HCT116 (cell line): ENCODE measurements around the gene GON4L. TPM values are rescaled to one million over a fixed set of nuclear protein-coding genes. Genes with fewer than 3 reads are reported as not detected.
"Not testable (repeated sequence)": the region's sequence is repeated elsewhere in the genome, so short reads cannot be mapped to it uniquely, and the experiment has no call there.

Source experiments
- ATAC-seq: fragments of 200-7000 bp; cut with Tn5 transposase; 2 replicates; pipeline ENCODE4 v1.9.1; 2020; ENCODE audit warnings: mild to moderate bottlenecking, moderate library complexity
- BruUV-seq: library from RNA; stranded (reverse); fragments of 400-500 nt; replicated peaks from 2 replicates; lab custom pipeline; 2021; lab: Mats Ljungman, UMichigan
- CTCF ChIA-PET: fragments of 300-600 bp; sonication (Branson Sonifier 250); formaldehyde crosslinking; loops from one replicate; lab custom pipeline; 2021; ENCODE audit warnings: antibody characterized with exemption; lab: Charles Lee
- POLR2A ChIA-PET: fragments of 300-600, 350-600 bp; sonication (Branson Sonifier 250); formaldehyde crosslinking; loops from one replicate; lab custom pipeline; 2021; ENCODE audit warnings: antibody characterized with exemption; lab: Charles Lee
- RAD21 ChIA-PET, 2 experiments: fragments of 300-600 bp; sonication (Branson Sonifier 250); formaldehyde crosslinking; loops; one replicate each; lab custom pipeline; 2023; ENCODE audit warnings: low total read pairs in 2 of 2; ENCODE audit not compliant: uncharacterized antibody in 2 of 2, unreplicated experiment in 2 of 2, low non-redundant PET in 1 of 2; lab: Charles Lee
- DNase-seq: peaks from one replicate; pipeline ENCODE4 v3.0.0-alpha.2; 2010; ENCODE audit warnings: low read depth, low spot score
- H2AFZ ChIP-seq: fragments of 200-600 bp; shearing (Covaris generic), sonication (generic); 2 replicates; pipeline ENCODE4 v1.6.1; 2017; ENCODE audit warnings: low read depth, mixed run types, mixed read lengths, antibody characterized with exemption, low read length; ENCODE audit not compliant: poor library complexity, severe bottlenecking
- H3K27ac ChIP-seq: 2 replicates; pipeline ENCODE4 v1.5.1; 2012; ENCODE audit warnings: low read depth, low read length
- H3K27me3 ChIP-seq: fragments of 200-600 bp; sonication (generic); 2 replicates; pipeline ENCODE4 v1.6.1; 2016; ENCODE audit warnings: mixed run types, low read length, mixed read lengths; ENCODE audit not compliant: insufficient read depth
- H3K36me3 ChIP-seq, 2 experiments: fragments of 200-500 bp in 1 of 2; fragments of 200-600 bp in 1 of 2; sonication (Bioruptor generic) in 1 of 2; sonication (generic) in 1 of 2; 2 replicates each; pipeline versions ENCODE4 v1.5.1 to v1.6.1; 2014 to 2016; ENCODE audit warnings: low read length in 2 of 2, inconsistent platforms in 1 of 2, mixed read lengths in 1 of 2, mixed run types in 1 of 2; ENCODE audit not compliant: insufficient read depth in 2 of 2, control insufficient read depth in 1 of 2
- H3K4me1 ChIP-seq, 2 experiments: fragments of 200-600 bp in 1 of 2; sonication (generic) in 1 of 2; 2 replicates each; pipeline versions ENCODE4 v1.5.1 to v1.6.1; 2012 to 2017; ENCODE audit warnings: low read length in 2 of 2, inconsistent platforms in 1 of 2, mild to moderate bottlenecking in 1 of 2, mixed read lengths in 1 of 2, mixed run types in 1 of 2, moderate library complexity in 1 of 2; ENCODE audit not compliant: insufficient read depth in 2 of 2, control insufficient read depth in 1 of 2
- H3K4me2 ChIP-seq: fragments of 200-600 bp; sonication (generic); 2 replicates; pipeline ENCODE4 v1.6.1; 2017; ENCODE audit warnings: mixed run types, low read length, mixed read lengths
- H3K4me3 ChIP-seq, 2 experiments: fragments of 200-600 bp in 1 of 2; sonication (generic) in 1 of 2; replicated peaks in 1 of 2; 2 replicates each; pipeline ENCODE4 v1.5.1; 2011 to 2016; ENCODE audit warnings: low read length in 2 of 2, control low read depth in 1 of 2, low read depth in 1 of 2, mild to moderate bottlenecking in 1 of 2, mixed read lengths in 1 of 2, mixed run types in 1 of 2
- H3K79me2 ChIP-seq: fragments of 200-600 bp; sonication (generic); 2 replicates; pipeline ENCODE4 v1.6.1; 2017; ENCODE audit warnings: mild to moderate bottlenecking, mixed run types, low read length, moderate library complexity, mixed read lengths; ENCODE audit not compliant: insufficient read depth
- H3K9ac ChIP-seq: fragments of 200-600 bp; sonication (generic); 2 replicates; pipeline ENCODE4 v1.6.1; 2016; ENCODE audit warnings: low read length, mixed read lengths
- H3K9me2 ChIP-seq: fragments of 200-600 bp; sonication (generic), shearing (Covaris generic); 2 replicates; pipeline ENCODE4 v1.6.1; 2017; ENCODE audit warnings: mixed run types, mild to moderate bottlenecking, moderate library complexity; ENCODE audit not compliant: insufficient read depth
- H3K9me3 ChIP-seq, 2 experiments: fragments of 200-500 bp in 1 of 2; fragments of 200-600 bp in 1 of 2; sonication (Bioruptor generic) in 1 of 2; sonication (generic) in 1 of 2; 2 replicates each; pipeline ENCODE4 v1.6.1; 2014 to 2017; ENCODE audit warnings: low read length in 2 of 2, mixed read lengths in 2 of 2, inconsistent platforms in 1 of 2, low read depth in 1 of 2, mild to moderate bottlenecking in 1 of 2, mixed run types in 1 of 2, moderate library complexity in 1 of 2; ENCODE audit not compliant: control insufficient read depth in 1 of 2, insufficient read depth in 1 of 2
- H4K20me1 ChIP-seq: fragments of 200-600 bp; sonication (generic), shearing (Covaris generic); 2 replicates; pipeline ENCODE4 v1.6.1; 2017; ENCODE audit warnings: mixed run types, mild to moderate bottlenecking, moderate library complexity; ENCODE audit not compliant: insufficient read depth
- CEBPB ChIP-seq: IDR thresholded peaks from 2 replicates; pipeline ENCODE4 v1.6.1; 2012; ENCODE audit warnings: low read depth
- ELF1 ChIP-seq: IDR thresholded peaks from 2 replicates; pipeline ENCODE4 v1.6.1; 2012; ENCODE audit warnings: low read depth, borderline replicate concordance
- EZH2 ChIP-seq: fragments of 200-600 bp; sonication (generic); IDR thresholded peaks from 2 replicates; pipeline ENCODE4 v1.6.1; 2017; ENCODE audit warnings: antibody characterized with exemption, mixed run types
- EZH2phosphoT487 ChIP-seq: fragments of 200-600 bp; IDR thresholded peaks from 2 replicates; pipeline ENCODE4 v1.6.1; 2018; ENCODE audit warnings: antibody characterized with exemption, borderline replicate concordance
- JUND ChIP-seq: IDR thresholded peaks from 2 replicates; pipeline ENCODE4 v1.6.1; 2012
- MAX ChIP-seq: IDR thresholded peaks from 2 replicates; pipeline ENCODE4 v1.6.1; 2012
- RAD21 ChIP-seq: IDR thresholded peaks from 2 replicates; pipeline ENCODE4 v1.6.1; 2012; ENCODE audit warnings: low read depth, mild to moderate bottlenecking
- REST ChIP-seq: IDR thresholded peaks from 2 replicates; pipeline ENCODE4 v1.6.1; 2012; ENCODE audit warnings: low read depth
- SIN3A ChIP-seq: IDR thresholded peaks from 2 replicates; pipeline ENCODE4 v1.6.1; 2012; ENCODE audit warnings: low read depth
- SP1 ChIP-seq: IDR thresholded peaks from 2 replicates; pipeline ENCODE4 v1.6.1; 2012; ENCODE audit warnings: low read depth
- SRF ChIP-seq: IDR thresholded peaks from 2 replicates; pipeline ENCODE4 v1.6.1; 2012; ENCODE audit warnings: low read depth
- YY1 ChIP-seq: IDR thresholded peaks from 2 replicates; pipeline ENCODE4 v1.6.1; 2011; ENCODE audit warnings: low read length, low read depth, moderate library complexity, mild to moderate bottlenecking; ENCODE audit not compliant: insufficient replicate concordance; ENCODE audit errors: extremely low read depth
- ZBTB33 ChIP-seq: IDR thresholded peaks from 2 replicates; pipeline ENCODE4 v1.6.1; 2011; ENCODE audit warnings: mild to moderate bottlenecking, low read length, moderate library complexity; ENCODE audit not compliant: insufficient replicate concordance; ENCODE audit errors: extremely low read depth
- ZFX ChIP-seq: fragments of 450-650 bp; IDR thresholded peaks from 2 replicates; pipeline ENCODE4 v1.6.1; 2017
- intact Hi-C: fragments of 100-400 bp; cut with micrococcal nuclease; formaldehyde crosslinking; loops from 2 replicates; pipeline ENCODE4 v1.10.0; 2022
- total RNA-seq: library from RNA; stranded (reverse); gene quantifications from one replicate; pipeline ENCODE4 v1.2.1, GENCODE V29; 2021; ENCODE audit not compliant: unreplicated experiment

The GON4L gene
- total RNA-seq, 1 experiment from 2014 or later, result 40.8 TPM

- H3K27ac ChIP-seq, result no peak overlapping the region
- no peak overlapping the region for H3K4me2 ChIP-seq
- ATAC-seq, result no peak
- H3K9ac ChIP-seq, result no peak overlapping the region
- no peaks in the 10 kb centered on the region for H3K4me1 ChIP-seq
- ChIA-PET POLR2A (no interaction called here), RAD21 (no interaction called here), CTCF (no interaction called here)
- H3K36me3 ChIP-seq, result peaks cover 6 to 20% of the 10 kb centered on the region in 2 experiments; a peak in 3 of 4 replicates
- H4K20me1 ChIP-seq, result no peaks in the 10 kb centered on the region; the same call in 1 of the 2 replicates
- TF ChIP-seq REST (no peak), ELF1 (no peak), CEBPB (no peak), SP1 (no peak), ZBTB33 (no peak), EZH2 (no peak), JUND (no peak), YY1 (no peak), EZH2phosphoT487 (no peak), SIN3A (no peak), SRF (no peak), MAX (no peak), ZFX (no peak), RAD21 (no peak)
- no peaks in the 10 kb centered on the region for H3K9me3 ChIP-seq
- H3K9me2 ChIP-seq, result no peaks in the 10 kb centered on the region
- BruUV-seq, result no TSS peak
- intact Hi-C loops, result no loop called here
- H3K79me2 ChIP-seq, result no peaks in the 10 kb centered on the region
- DNase-seq, result no peak
- no peak overlapping the region for H3K4me3 ChIP-seq
- no peak overlapping the region for H2AFZ ChIP-seq
- no peaks in the 10 kb centered on the region for H3K27me3 ChIP-seq
These were observed 55.9 kb downstream of the GON4L start for GRCh38 chr1:155801149-155801548.

- not testable (repeated sequence) for BruUV-seq
These were observed 61.4 kb downstream of the GON4L start for GRCh38 chr1:155795618-155796017.

More at GRCh38 chr1:155795618-155796017, 61.4 kb downstream of the GON4L start:
- H3K4me2 ChIP-seq, H3K79me2 ChIP-seq, DNase-seq, CTCF ChIA-PET, ATAC-seq, H3K4me1 ChIP-seq, H3K9me2 ChIP-seq, H3K36me3 ChIP-seq, RAD21 ChIA-PET, H3K27me3 ChIP-seq, H3K27ac ChIP-seq, H4K20me1 ChIP-seq, intact Hi-C loops, H3K9ac ChIP-seq, H2AFZ ChIP-seq, H3K9me3 ChIP-seq, H3K4me3 ChIP-seq, POLR2A ChIA-PET: not testable (repeated sequence)
